BE2C (cell line): ENCODE data around the gene RHOD.
A peak's percentile ranks its signal among the peaks of the same experiment; 100 is the strongest.

Source experiments
- DNase-seq: peaks from one replicate; pipeline ENCODE4 v3.0.0-alpha.2; 2020
- H3K27me3 ChIP-seq: fragments of 250-450 bp; sonication (Bioruptor Pico); 2 replicates; pipeline ENCODE4 v1.5.1; 2020; ENCODE audit warnings: mild to moderate bottlenecking
- H3K36me3 ChIP-seq: fragments of 250-450 bp; sonication (Bioruptor Pico); 2 replicates; pipeline ENCODE4 v1.5.1; 2020; ENCODE audit warnings: mild to moderate bottlenecking
- H3K4me1 ChIP-seq: fragments of 250-450 bp; sonication (Bioruptor Pico); 2 replicates; pipeline ENCODE4 v1.5.1; 2020
- H3K4me3 ChIP-seq: 2 replicates; pipeline ENCODE4 v1.5.1; 2011; ENCODE audit warnings: low read depth, low read length
- H3K9me3 ChIP-seq: fragments of 250-450 bp; sonication (Bioruptor Pico); 2 replicates; pipeline ENCODE4 v1.5.1; 2020
- CTCF ChIP-seq: IDR thresholded peaks from 2 replicates; pipeline ENCODE4 v1.5.1; 2012; ENCODE audit warnings: mild to moderate bottlenecking, low read depth, low read length

Gene RHOD

GRCh38 chr11:67045314-67045713 lies 11.3 kb upstream of the RHOD start:
- no peak overlapping the region for H3K4me3 ChIP-seq
- no peaks in the 10 kb centered on the region for H3K27me3 ChIP-seq
- H3K4me1 ChIP-seq = no peaks in the 10 kb centered on the region
- no peaks in the 10 kb centered on the region for H3K9me3 ChIP-seq
- no peak for TF ChIP-seq CTCF
- no peak for DNase-seq
- no peaks in the 10 kb centered on the region for H3K36me3 ChIP-seq

DNA sequence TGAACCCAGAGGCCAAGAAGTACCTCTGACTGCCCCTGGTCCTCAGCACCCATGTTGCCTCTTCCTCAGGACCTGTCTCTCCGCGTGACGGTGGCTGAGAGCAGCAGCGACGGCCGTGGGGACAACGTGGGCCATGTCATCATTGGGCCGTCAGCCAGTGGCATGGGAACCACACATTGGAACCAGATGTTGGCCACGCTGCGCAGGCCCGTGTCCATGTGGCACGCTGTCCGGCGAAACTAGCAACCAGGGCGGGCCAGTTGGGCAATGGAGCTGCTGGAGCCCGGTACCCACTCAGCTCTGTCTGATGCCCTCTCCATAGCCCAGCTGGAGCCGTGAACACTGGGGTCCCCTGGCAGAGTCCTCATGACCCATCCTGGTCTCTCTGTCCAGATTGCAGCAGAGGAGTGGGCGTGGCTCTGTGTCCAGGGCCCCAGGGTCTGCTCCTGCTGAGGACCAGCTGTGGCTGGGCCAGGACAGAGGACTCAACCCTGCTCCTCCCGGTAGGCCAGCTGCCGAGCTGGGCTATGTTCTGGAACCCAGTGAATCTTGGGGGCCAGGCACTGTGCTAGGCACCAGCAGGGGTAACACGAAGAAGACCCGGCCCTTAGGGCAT lies 8.0 kb upstream of the RHOD start:
- Histone ChIP-seq H3K4me3 (no peak overlapping the region), H3K27me3 (no peaks in the 10 kb centered on the region), H3K9me3 (no peaks in the 10 kb centered on the region), H3K36me3 (no peaks in the 10 kb centered on the region), H3K4me1 (no peaks in the 10 kb centered on the region)
- DNase-seq = no peak
- TF ChIP-seq CTCF = no peak

DNA sequence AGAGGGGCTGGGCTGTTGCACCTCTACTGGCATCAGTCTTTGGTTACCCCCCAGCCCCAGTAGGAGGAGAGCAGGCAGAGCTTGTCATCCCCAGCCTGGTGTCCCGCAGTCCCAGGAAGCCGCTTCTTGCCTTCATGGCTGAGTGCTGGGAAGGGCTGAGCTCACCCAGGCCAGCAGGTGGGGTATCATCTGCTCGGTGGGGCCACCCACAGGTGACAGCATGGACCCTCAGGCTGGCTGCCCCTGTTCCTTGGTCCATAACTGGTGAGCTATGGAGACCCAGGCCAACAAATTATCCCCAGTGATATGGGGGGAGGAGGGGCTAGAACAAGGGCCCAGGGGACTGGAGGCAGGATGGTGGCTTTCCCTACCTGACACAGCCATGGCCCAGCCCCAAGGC lies 6.5 kb upstream of the RHOD start:
- TF ChIP-seq CTCF = peak; percentile 11; the same call in 1 of the 2 replicates

DNA sequence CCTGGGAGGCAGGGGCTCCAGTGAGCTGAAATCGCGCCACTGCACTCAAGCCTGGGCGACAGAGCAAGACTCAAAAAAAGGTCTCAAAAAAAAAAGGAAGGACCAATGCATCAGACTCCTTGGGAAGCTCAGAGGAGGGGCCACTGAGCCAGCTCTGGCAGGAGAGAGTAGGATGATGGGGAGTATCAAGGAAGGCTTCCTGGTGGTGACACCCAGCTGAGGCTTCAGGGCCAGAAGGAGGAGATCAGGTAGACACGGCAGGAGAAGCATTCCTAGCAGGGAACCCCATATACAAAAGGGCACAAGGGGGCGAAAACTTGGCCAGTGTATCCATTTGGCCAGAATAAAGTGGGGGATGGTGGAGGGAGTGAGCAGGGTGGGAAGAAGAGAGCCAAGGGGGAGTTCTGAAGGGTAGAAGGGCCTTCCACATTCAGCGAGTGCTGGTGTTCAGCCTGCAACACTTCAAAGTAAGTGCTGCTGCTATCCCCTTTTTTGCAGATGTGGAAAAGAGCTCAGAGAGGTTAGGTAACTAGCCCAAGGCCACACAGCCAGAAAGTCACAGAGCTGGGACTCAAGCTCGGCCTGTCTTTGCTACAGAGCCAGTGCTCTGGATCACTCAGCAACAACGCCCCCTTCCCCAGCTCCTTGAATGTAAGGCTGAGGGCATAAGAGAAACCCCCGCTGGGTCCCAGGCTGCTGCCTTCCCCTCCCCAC lies 5.3 kb upstream of the RHOD start:
- Histone ChIP-seq H3K4me3 (no peak overlapping the region), H3K9me3 (no peaks in the 10 kb centered on the region)
- no peak for TF ChIP-seq CTCF

More for the DNA sequence above, 6.5 kb upstream of the RHOD start:
- DNase-seq = no peak
- H3K4me3 ChIP-seq = no peak overlapping the region
- peaks cover under 1% of the 10 kb centered on the region for H3K4me1 ChIP-seq
- H3K9me3 ChIP-seq = no peaks in the 10 kb centered on the region
- no peaks in the 10 kb centered on the region for H3K27me3 ChIP-seq
- no peaks in the 10 kb centered on the region for H3K36me3 ChIP-seq

DNA sequence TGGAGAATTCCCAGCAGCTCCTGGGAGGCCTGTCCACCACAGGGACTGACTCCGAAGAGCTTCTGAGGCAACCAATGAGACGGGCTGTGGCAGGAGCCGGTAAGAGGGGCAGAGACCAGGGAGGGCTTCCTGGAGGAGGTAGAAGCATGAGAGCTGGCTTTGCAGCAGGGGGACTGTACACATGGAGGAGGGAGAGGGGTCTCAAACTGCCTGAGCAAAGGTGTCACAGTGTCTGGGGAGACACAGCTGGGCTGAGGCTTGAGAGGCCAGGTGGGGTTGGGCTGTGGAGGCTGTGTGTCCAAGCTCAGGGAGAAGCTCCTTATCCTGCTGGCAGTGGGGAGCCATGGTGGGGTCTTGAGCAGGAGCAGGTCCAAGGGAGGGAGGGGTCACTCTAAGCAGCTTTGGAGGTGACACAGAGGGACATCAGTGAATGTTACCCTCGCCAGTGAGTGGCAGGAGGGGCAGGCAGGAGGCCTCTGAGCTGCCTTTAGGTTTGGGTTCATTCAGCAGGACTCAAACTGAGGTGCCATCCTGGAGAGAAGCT lies 4.6 kb upstream of the RHOD start:
- no peak for TF ChIP-seq CTCF
- no peak overlapping the region for H3K4me3 ChIP-seq
- no peaks in the 10 kb centered on the region for H3K36me3 ChIP-seq
- no peaks in the 10 kb centered on the region for H3K9me3 ChIP-seq
- no peaks in the 10 kb centered on the region for H3K27me3 ChIP-seq
- DNase-seq = no peak
- H3K4me1 ChIP-seq = peaks cover 4% of the 10 kb centered on the region

More for the DNA sequence above, 5.3 kb upstream of the RHOD start:
- H3K4me1 ChIP-seq = peaks cover 4% of the 10 kb centered on the region
- H3K27me3 ChIP-seq = no peaks in the 10 kb centered on the region
- DNase-seq = no peak
- H3K36me3 ChIP-seq = no peaks in the 10 kb centered on the region

DNA sequence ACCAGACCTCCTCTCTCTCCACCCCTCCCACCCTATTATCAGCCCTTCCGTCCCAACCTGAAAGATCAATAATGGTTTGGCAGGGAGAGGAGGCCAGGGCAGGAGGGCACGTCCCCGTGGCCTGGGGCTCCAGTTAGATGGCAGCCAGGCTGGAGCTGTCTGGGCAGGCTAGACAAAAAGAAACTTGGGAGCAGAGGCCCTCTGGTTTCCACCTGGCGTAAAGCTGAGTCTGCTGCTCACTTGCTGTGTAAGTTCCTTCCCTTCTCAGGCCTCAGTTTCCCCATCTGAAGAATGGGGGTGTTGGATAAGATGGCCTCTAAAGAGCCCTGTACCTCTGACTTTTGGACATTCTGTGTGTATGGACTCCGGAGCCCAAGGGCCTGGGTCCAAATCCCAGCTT lies 3.8 kb upstream of the RHOD start:
- H3K4me1 ChIP-seq = peaks cover 4% of the 10 kb centered on the region
- TF ChIP-seq CTCF = no peak
- no peaks in the 10 kb centered on the region for H3K36me3 ChIP-seq
- no peaks in the 10 kb centered on the region for H3K9me3 ChIP-seq
- DNase-seq = no peak
- no peak overlapping the region for H3K4me3 ChIP-seq
- H3K27me3 ChIP-seq = no peaks in the 10 kb centered on the region
